A549 (cell line): ENCODE measurements around the gene ST6GALNAC2. TPM values are rescaled to one million over a fixed set of nuclear protein-coding genes. Genes with fewer than 3 reads are reported as not detected.

Source experiments
- ATAC-seq, 2 experiments: fragments of 200-7000 bp in 1 of 2; fragments of >200 bp in 1 of 2; cut with Nextera tagmentation in 1 of 2; cut with Tn5 transposase in 1 of 2; 3 replicates each; pipeline versions ENCODE4 v1.8.0 to v1.9.1; 2018 to 2020; ENCODE audit warnings: mild to moderate bottlenecking in 1 of 2, moderate library complexity in 1 of 2
- CTCF ChIA-PET: fragments of 300-600 bp; sonication (Branson Sonifier 250); formaldehyde crosslinking; extraction: SDS; loops from one replicate; lab custom pipeline; 2021; ENCODE audit warnings: antibody characterized with exemption, inconsistent platforms; lab: Yijun Ruan, JAX
- POLR2A ChIA-PET: fragments of 350-600 bp; formaldehyde crosslinking; extraction: SDS; loops from one replicate; lab custom pipeline; 2021; ENCODE audit warnings: antibody characterized with exemption, inconsistent platforms; lab: Yijun Ruan, JAX
- DNase-seq, 2 experiments: peaks; one replicate each; pipeline versions ENCODE4 v3.0.0 to v3.0.0-alpha.2; 2011 to 2016; ENCODE audit warnings: low read depth in 1 of 2, low spot score in 1 of 2
- FAIRE-seq: peaks from 2 replicates; lab custom pipeline; 2011; peaks lifted over from hg19 to GRCh38; lab: Jason Lieb, UNC
- H3K27ac ChIP-seq, 2 experiments: fragments of >200 bp; sonication (Bioruptor Twin); formaldehyde crosslinking; 3 replicates each; pipeline ENCODE4 v1.5.1; 2016 to 2017
- H3K4me1 ChIP-seq: fragments of >200 bp; sonication (Bioruptor Twin); formaldehyde crosslinking; 3 replicates; pipeline ENCODE4 v1.6.1; 2016
- H3K4me2 ChIP-seq: fragments of >200 bp; sonication (Bioruptor Twin); formaldehyde crosslinking; 3 replicates; pipeline ENCODE4 v1.6.1; 2016
- H3K4me3 ChIP-seq: fragments of >200 bp; sonication (Bioruptor Twin); formaldehyde crosslinking; 3 replicates; pipeline ENCODE4 v1.5.1; 2016
- H3K9me3 ChIP-seq: fragments of >200 bp; sonication (Bioruptor Twin); formaldehyde crosslinking; 3 replicates; pipeline ENCODE4 v1.6.1; 2016
- CEBPB ChIP-seq, 2 experiments: fragments of >200 bp in 1 of 2; sonication (Bioruptor Twin) in 1 of 2; formaldehyde crosslinking in 1 of 2; IDR thresholded peaks; 2 replicates each; pipeline ENCODE4 v1.6.1; 2012 to 2016
- EHMT2 ChIP-seq: fragments of 200-600 bp; sonication (generic); IDR thresholded peaks from 2 replicates; pipeline ENCODE4 v1.6.1; 2016; ENCODE audit warnings: antibody characterized with exemption, low read depth, mild to moderate bottlenecking, moderate library complexity
- ELK1 ChIP-seq: fragments of 150-350 bp; IDR thresholded peaks from 2 replicates; pipeline ENCODE4 v1.6.1; 2014; ENCODE audit warnings: low read depth, mild to moderate bottlenecking, low read length
- EP300 ChIP-seq, 2 experiments: fragments of >200 bp; sonication (Bioruptor Twin); formaldehyde crosslinking; IDR thresholded peaks; 2 replicates in 1 of 2; 3 replicates in 1 of 2; pipeline ENCODE4 v1.6.1; 2016 to 2017
- ESRRA ChIP-seq: fragments of 150-350 bp; IDR thresholded peaks from 2 replicates; pipeline ENCODE4 v1.6.1; 2014; ENCODE audit warnings: mild to moderate bottlenecking, low read length, borderline replicate concordance
- FOSL2 ChIP-seq, 2 experiments: fragments of 450-650 bp in 1 of 2; fragments of >200 bp in 1 of 2; sonication (Bioruptor Twin) in 1 of 2; formaldehyde crosslinking; IDR thresholded peaks; 2 replicates each; pipeline versions ENCODE4 v1.5.0 to v1.6.1; 2016 to 2020; ENCODE audit warnings: mild to moderate bottlenecking in 1 of 2, moderate library complexity in 1 of 2
- FOXS1 ChIP-seq: fragments of 250-450 bp; sonication (Bioruptor Pico); IDR thresholded peaks from 2 replicates; pipeline ENCODE4 v1.5.0; 2020; ENCODE audit warnings: mild to moderate bottlenecking, moderate library complexity
- GATA3 ChIP-seq: IDR thresholded peaks from 2 replicates; pipeline ENCODE4 v1.6.1; 2012; ENCODE audit warnings: borderline replicate concordance
- HMGXB4 ChIP-seq: fragments of 250-450 bp; sonication (Bioruptor Pico); IDR thresholded peaks from 2 replicates; pipeline ENCODE4 v1.5.0; 2021; ENCODE audit warnings: mild to moderate bottlenecking, moderate library complexity, borderline replicate concordance
- HOXA7 ChIP-seq: fragments of 250-450 bp; sonication (Bioruptor Pico); IDR thresholded peaks from 2 replicates; pipeline ENCODE4 v1.5.0; 2020; ENCODE audit warnings: mild to moderate bottlenecking, moderate library complexity
- HOXB5 ChIP-seq: fragments of 250-450 bp; sonication (Bioruptor Pico); IDR thresholded peaks from 2 replicates; pipeline ENCODE4 v1.5.0; 2020; ENCODE audit warnings: mild to moderate bottlenecking, moderate library complexity
- PHF8 ChIP-seq: fragments of 200-600 bp; sonication (generic); IDR thresholded peaks from 2 replicates; pipeline ENCODE4 v1.6.1; 2016; ENCODE audit warnings: low read depth, mild to moderate bottlenecking, antibody characterized with exemption, moderate library complexity, borderline replicate concordance
- POLR2A ChIP-seq: IDR thresholded peaks from 2 replicates; pipeline ENCODE4 v1.6.1; 2012; ENCODE audit warnings: mild to moderate bottlenecking, low read length
- RAD21 ChIP-seq, 2 experiments: fragments of >200 bp in 1 of 2; sonication (Bioruptor Twin) in 1 of 2; formaldehyde crosslinking in 1 of 2; IDR thresholded peaks in 1 of 2; conservative IDR thresholded peaks in 1 of 2; 2 replicates in 1 of 2; 3 replicates in 1 of 2; pipeline ENCODE4 v1.6.1; 2012 to 2018; ENCODE audit warnings: inconsistent platforms in 1 of 2
- RARB ChIP-seq: fragments of 250-450 bp; sonication (Bioruptor Pico); IDR thresholded peaks from 2 replicates; pipeline ENCODE4 v1.8.0; 2021; ENCODE audit warnings: mild to moderate bottlenecking, moderate library complexity
- REST ChIP-seq: fragments of 200-600 bp; sonication (generic); IDR thresholded peaks from 2 replicates; pipeline ENCODE4 v1.6.1; 2016; ENCODE audit warnings: antibody characterized with exemption, mild to moderate bottlenecking, moderate library complexity
- RFX5 ChIP-seq: fragments of 450-650 bp; IDR thresholded peaks from 2 replicates; pipeline ENCODE4 v1.7.1; 2014; ENCODE audit warnings: antibody characterized with exemption, mild to moderate bottlenecking, moderate library complexity
- SREBF2 ChIP-seq: fragments of 450-650 bp; IDR thresholded peaks from 2 replicates; pipeline ENCODE4 v1.6.1; 2014; ENCODE audit warnings: mild to moderate bottlenecking, moderate library complexity
- TFCP2L1 ChIP-seq: fragments of 250-450 bp; sonication (Bioruptor Pico); IDR thresholded peaks from 2 replicates; pipeline ENCODE4 v1.5.0; 2021; ENCODE audit warnings: mild to moderate bottlenecking
- USF2 ChIP-seq: fragments of 450-650 bp; IDR thresholded peaks from 2 replicates; pipeline ENCODE4 v1.6.1; 2014; ENCODE audit warnings: antibody characterized with exemption
- ZSCAN20 ChIP-seq: fragments of 250-450 bp; sonication (Bioruptor Pico); IDR thresholded peaks from 2 replicates; pipeline ENCODE4 v1.8.0; 2022; ENCODE audit warnings: mild to moderate bottlenecking, moderate library complexity
- WGBS: methylation state at CpG from one replicate; pipeline ENCODE4 v1.1.6; 2017; ENCODE audit errors: missing lambda C conversion rate; 5-methylcytosine and 5-hydroxymethylcytosine counted together
- polyA plus RNA-seq, 4 experiments: library from polyadenylated mRNA; depleted of rRNA in 3 of 4; stranded (reverse); fragments of >200 nt; fragmentation: RNase III in 1 of 4; extraction: RNeasy Plus Mini Kit Qiagen cat#74134 plus additional on column Dnase treatment in 1 of 4; gene quantifications; 2 replicates in 3 of 4; 3 replicates in 1 of 4; pipeline ENCODE4 v1.2.3, GENCODE V29; 2011 to 2017

The ST6GALNAC2 gene
- polyA plus RNA-seq, 2 of the 4 experiments (the other 2 are of a cell fraction): 0.41 to 0.74 TPM

GRCh38 chr17:76576189-76576588, 9.5 kb downstream of the ST6GALNAC2 start (continued):
- TF ChIP-seq REST (no peak), CEBPB (IDR thresholded peaks at IDR 0.05) (no peak), TFCP2L1 (CRISPR knock-in tag) (no peak), RAD21 (conservative IDR thresholded peaks at IDR 0.05 in 1 of 2, IDR thresholded peaks at IDR 0.05 in 1 of 2) (no peak), ESRRA (no peak), RFX5 (no peak), ZSCAN20 (no peak), USF2 (no peak), SREBF2 (no peak), PHF8 (no peak), EP300 (IDR thresholded peaks at IDR 0.05) (no peak)

- no peaks in the 10 kb centered on the region for H3K9me3 ChIP-seq
- no peak for DNase-seq
- TF ChIP-seq FOSL2 (IDR thresholded peaks at IDR 0.05) (no peak), FOSL2 (CRISPR knock-in tag; IDR thresholded peaks at IDR 0.05) (no peak), EHMT2 (no peak), POLR2A (no peak), FOXS1 (CRISPR knock-in tag) (no peak), HOXB5 (CRISPR knock-in tag) (no peak), HMGXB4 (CRISPR knock-in tag) (no peak), ELK1 (no peak), HOXA7 (CRISPR knock-in tag) (no peak), RARB (CRISPR knock-in tag) (no peak), GATA3 (no peak), ZSCAN20 (no peak), TFCP2L1 (CRISPR knock-in tag) (no peak)
- TF ChIP-seq, all 56 proteins: peak for 0
- no peaks in the 10 kb centered on the region for H3K4me1 ChIP-seq
- no peak for FAIRE-seq
- H3K4me2 ChIP-seq: no peak overlapping the region
- H3K4me3 ChIP-seq: no peak overlapping the region
- WGBS: 73% methylated on average over 5 of the region's 5 CpGs
- ATAC-seq: no peak
- H3K27ac ChIP-seq: no peak overlapping the region
- POLR2A ChIA-PET: no interaction called here
- CTCF ChIA-PET: interaction anchor here (0.8 to 6.0 kb wide), 9 partner anchors 9 to 106 kb away, joined by 3 to 45 read pairs (median 4); partner anchors contain the start of gene ST6GALNAC2
These were observed 10.1 kb downstream of the ST6GALNAC2 start for GRCh38 chr17:76575570-76575969.
